HG02610 (cell line): Measurements from ENCODE around the gene ETV6.

Source experiments
- ATAC-seq: cut with Tn5 transposase; IDR thresholded peaks from one replicate; pipeline ENCODE4 v1.9.1; 2021; ENCODE audit warnings: mild to moderate bottlenecking, moderate library complexity; ENCODE audit not compliant: unreplicated experiment

ETV6 gene

GRCh38 chr12:11839091-11839641 lies 189.7 kb downstream of the ETV6 start:
- no peak for ATAC-seq

DNA sequence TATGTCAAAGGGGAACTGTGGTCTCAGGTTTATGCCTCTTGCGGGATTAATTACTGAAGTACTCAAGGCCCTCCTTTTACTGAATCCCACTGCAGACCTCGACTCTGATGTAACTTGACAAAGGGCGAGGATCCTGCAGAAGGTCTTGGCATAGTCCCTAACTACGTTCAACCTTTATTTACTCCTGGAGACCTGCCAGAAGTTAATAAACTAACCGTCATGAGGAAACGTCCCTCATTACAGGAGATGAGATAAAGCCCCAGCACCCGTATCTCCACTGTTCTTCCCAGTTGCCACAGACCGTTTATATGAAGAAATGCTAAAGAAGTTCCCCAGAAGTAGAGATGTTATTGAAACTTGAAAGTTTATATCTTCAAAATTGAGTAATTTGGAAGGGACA lies 190.9 kb downstream of the ETV6 start:
- ATAC-seq, result no peak

GRCh38 chr12:11846488-11846887 lies 197.0 kb downstream of the ETV6 start:
- ATAC-seq, result no peak

DNA sequence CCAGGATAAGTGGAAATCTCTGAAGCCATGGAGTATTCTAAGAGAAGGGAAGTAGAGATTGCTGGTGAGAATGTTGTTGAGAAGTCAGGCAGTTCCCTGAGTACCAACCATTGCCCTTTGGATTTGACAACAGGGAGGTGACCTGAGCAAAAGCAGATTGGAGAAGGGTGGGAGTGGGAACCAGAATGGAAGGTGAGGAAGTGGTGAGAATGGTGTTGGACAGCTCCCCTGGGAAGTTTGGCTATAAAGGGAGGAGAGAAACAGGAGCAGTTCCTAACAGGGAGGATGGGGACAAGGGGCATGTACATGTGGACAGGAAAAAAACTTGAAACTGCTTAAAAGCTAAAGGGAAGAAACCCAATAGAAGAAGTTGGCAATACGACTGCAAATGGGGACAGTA lies 198.1 kb downstream of the ETV6 start:
- no peak for ATAC-seq

DNA sequence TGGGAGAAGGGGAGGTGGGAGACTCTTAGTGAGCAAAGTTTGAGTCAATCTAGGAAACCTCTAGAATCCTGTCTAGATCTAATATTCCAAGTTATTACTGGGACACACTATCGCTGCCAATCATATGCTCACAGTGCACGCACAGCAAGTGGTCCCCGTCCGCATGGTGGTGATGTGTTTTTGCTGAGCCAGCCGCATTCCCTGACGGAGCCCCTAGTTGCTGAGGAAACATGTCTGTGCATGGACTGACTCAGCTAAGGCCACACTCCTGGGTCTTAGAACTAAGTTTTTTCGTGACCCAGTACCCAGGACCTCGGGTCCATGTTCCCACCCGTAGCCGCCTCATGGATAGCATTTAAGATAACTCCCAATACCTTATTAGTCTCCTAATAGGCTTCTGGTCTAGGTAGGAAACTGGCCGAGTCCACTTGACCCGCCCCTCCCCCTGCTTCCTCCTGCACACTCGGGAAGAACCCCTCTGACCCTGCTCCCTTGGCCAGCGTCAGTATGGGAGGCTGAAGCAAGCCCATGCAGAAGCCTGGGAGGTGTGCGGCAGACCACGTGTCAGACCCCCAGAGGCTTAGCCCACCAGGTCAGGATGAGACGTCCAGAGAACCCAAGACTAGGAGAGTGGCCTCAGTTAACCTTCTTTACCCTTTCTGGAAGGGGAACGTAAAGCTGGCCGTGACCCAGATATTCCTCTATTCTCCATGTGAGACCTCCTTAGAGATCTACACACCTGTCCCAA lies 200.5 kb downstream of the ETV6 start:
- no peak for ATAC-seq

DNA sequence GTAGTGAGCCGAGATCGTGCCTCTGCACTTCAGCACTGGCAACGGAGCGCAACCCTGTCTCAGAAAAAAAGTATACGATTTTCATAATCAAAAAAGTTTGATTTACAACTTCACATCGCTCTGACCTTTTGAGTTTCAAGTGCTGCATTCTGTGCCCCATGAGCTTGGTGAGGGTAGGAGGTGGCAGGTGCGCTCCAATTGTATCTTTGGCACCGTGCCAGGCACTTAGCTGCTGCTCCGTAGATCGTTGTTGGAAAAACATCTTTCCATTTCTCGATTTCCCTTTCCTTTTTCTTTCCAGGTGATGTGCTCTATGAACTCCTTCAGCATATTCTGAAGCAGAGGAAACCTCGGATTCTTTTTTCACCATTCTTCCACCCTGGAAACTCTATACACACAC lies 203.7 kb downstream of the ETV6 start:
- no peak for ATAC-seq

GRCh38 chr12:11854011-11854499 lies 204.6 kb downstream of the ETV6 start:
- no peak for ATAC-seq

GRCh38 chr12:11855983-11856374 lies 206.5 kb downstream of the ETV6 start:
- ATAC-seq, result peak; percentile 52

DNA sequence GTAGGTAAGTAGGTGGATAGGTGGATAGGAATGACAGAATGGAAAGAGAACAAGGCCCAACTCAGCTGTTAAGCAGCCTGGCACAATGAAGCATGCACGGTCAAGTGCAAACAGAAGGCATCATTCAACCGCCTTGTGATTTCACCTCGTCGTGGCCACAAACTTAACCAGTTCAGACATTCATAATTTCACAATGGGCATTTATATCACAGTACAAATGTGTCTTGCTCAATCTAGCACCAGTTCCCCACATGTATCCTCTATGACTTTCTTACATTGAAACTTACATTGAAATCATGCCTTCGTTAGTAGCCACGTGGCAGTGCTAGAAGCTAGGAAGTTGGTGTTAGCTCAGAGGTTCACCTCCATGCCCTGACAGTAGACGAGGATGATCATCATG lies 207.5 kb downstream of the ETV6 start:
- no peak for ATAC-seq

GRCh38 chr12:11859705-11860425 lies 210.4 kb downstream of the ETV6 start:
- ATAC-seq, result no peak

DNA sequence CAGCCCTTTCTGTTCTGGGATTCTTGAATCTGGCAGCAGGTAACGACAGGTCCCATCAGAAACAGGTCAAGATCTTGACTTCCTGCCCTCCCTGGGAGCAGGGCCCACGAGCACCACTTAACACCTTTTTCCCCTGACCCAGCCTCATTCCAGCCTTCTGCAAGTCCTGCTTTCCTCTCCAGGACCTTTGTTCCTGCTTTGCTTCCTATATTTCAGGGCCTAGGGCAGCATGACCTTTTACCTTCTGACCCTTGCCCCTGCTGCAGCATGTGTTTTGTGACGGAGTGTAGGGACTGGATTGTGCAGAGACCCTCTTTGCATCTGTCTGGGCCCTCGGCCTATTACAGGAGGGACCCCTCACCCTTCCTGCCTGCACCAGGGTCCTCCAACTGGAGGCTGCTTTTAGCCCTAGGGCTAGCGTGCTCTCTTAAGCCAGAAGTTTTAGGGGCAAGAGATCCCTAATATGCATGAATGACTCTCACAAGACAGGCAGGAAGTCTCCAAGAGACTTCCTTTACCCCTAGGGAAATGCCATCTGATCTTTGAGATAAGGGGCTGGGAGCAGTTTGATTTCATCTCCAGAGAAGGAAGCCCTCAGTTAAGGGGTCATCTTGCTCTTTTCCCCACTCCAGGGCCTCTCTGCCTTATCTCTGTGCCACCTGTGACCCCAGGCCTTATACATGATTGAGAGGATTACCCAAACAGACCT lies 211.8 kb downstream of the ETV6 start:
- ATAC-seq, result no peak

DNA sequence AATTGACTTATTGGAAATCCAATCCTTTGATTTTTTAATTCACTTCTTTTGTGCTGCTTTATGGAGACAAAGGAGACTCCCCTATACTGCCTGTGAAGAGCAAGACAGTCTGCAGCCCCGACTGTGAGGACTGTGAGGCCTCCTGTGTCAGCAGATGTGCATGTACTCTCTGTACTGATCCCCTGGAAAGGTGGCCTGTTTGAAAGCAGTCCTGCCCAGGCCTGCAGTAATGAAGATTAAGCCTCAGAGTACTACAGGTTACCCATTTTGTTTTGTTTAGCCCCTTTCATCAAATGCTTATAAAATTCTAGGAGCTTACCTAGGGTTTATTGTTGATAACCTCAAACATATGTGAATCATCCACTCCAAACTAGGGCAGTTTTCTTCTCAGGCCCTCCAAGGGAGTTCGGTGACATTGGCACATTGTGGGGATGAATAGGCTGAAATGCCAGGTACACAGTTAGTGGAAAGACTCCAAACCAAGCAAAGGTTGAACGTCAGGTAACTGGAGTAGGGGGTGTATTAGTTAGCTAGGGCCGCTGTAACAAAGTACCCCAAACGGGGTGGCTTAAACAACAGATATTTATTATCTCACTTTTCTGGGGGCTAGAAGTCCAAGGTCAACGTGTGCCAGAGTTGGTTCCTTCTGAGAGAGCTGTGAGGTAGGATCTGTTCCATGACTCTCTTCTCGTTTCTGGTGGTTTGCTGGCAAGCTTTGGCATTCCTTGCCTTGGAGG lies 212.6 kb downstream of the ETV6 start:
- no peak for ATAC-seq

DNA sequence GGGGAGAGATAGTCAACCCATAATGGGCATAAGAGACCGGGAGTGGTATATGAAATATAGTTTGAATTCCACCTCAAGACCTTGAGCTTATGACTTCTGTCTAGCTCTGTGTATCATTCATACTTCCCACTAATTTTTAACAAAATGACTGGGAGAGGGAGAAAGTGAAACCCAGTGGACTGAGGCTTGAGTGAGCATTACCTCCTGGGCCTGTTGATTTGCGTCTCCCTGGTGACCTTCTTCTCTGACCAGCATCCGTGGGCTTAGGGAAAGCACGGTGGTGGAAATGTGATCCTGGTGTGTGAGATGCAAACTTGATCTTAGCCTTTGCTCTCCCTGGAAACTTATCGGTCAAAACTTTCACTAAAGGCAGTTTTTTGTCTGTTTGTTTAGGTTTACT lies 213.3 kb downstream of the ETV6 start:
- ATAC-seq, result peak; percentile 84

GRCh38 chr12:11863478-11863906 lies 214.0 kb downstream of the ETV6 start:
- no peak for ATAC-seq

DNA sequence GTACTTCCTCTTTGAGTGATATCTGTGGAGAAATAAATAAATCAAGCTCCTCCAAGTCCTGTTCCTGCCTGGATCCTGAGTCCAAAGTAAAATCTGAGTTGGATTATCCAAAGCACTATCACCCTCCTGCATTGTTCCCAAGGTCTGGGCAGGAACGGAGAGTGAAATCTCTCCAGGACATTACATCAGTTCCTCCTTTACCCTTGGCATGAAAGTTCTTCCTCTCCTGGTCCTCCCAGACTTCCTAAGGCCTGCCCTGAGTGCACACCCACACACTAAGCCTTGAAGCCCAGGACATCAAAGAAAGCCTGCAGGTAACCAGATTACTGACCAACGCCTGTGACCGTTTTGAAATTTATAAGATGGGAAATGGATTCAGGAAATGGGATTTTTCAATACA lies 214.5 kb downstream of the ETV6 start:
- no peak for ATAC-seq

DNA sequence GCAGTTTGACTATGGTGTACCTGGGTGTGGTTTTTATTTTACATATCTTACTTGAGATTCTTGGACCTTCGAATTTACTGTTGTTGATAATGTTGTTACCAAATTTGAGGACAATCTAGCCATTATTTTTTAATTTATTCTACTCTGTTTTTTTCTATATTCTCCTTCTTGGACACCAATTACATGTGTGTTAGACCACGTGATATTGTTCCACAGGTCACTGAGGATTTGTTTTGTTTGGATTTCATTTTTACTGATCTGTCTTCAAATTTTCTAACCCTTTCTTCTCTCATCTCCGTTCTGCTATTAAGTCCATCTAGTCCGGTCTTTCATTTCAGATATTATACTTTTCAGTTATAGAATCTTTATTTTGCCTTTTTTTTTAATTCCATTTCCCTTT lies 216.3 kb downstream of the ETV6 start:
- no peak for ATAC-seq

DNA sequence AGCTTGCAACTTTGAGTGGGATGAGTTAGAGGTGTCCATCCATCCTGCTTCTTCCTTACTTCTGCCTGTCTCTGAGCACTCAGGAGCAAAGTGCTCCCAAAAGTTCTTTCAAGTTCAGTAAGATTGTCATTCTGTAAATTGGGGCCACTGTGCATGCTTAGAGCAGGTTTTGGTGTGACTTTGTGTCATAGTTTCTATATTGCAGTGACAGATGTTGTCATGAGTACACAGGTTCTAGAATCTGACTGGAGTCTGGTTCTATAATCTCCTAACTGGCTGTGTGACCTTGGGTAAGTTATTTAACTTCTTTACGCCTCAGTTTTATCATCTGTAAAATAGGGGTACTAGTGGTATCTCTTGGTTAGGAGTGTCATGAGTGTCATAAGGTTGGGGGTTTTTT lies 218.6 kb downstream of the ETV6 start:
- ATAC-seq, result no peak

GRCh38 chr12:11869406-11869805 lies 219.9 kb downstream of the ETV6 start:
- ATAC-seq, result no peak

GRCh38 chr12:11870041-11870451 lies 220.6 kb downstream of the ETV6 start:
- ATAC-seq, result no peak

GRCh38 chr12:11872055-11872454 lies 222.6 kb downstream of the ETV6 start:
- ATAC-seq, result no peak
